HG03354 (cell line): Measurements from ENCODE around the gene DPP10.
"Not testable (repeated sequence)": the region's sequence is repeated elsewhere in the genome, so short reads cannot be mapped to it uniquely, and the experiment has no call there.

Experiments
- ATAC-seq: cut with Tn5 transposase; IDR thresholded peaks from one replicate; pipeline ENCODE4 v1.9.1; 2021; ENCODE audit warnings: mild to moderate bottlenecking; ENCODE audit not compliant: unreplicated experiment, poor library complexity, severe bottlenecking

The DPP10 gene

GRCh38 chr2:114925296-114926255, 483.1 kb downstream of the DPP10 start:
- no peak for ATAC-seq

- no peak for ATAC-seq
Measured at GRCh38 chr2:114926303-114926702, 483.9 kb downstream of the DPP10 start.

- ATAC-seq: no peak
Measured at GRCh38 chr2:114929225-114929624, 486.8 kb downstream of the DPP10 start.

GRCh38 chr2:114933671-114934241, 491.3 kb downstream of the DPP10 start:
- ATAC-seq: no peak

GRCh38 chr2:114935031-114935430, 492.6 kb downstream of the DPP10 start:
- ATAC-seq: no peak

GRCh38 chr2:114937366-114937930, 495.0 kb downstream of the DPP10 start:
- ATAC-seq: no peak

GRCh38 chr2:114940785-114941458, 498.5 kb downstream of the DPP10 start:
- no peak for ATAC-seq

- ATAC-seq: no peak
Measured at GRCh38 chr2:114949228-114949804, 506.9 kb downstream of the DPP10 start.

GRCh38 chr2:114960389-114960788, 517.9 kb downstream of the DPP10 start:
- ATAC-seq: no peak

GRCh38 chr2:114962532-114962931, 520.1 kb downstream of the DPP10 start:
- ATAC-seq: no peak

- ATAC-seq: no peak
Measured at GRCh38 chr2:114968748-114969400, 526.4 kb downstream of the DPP10 start.

- not testable (repeated sequence) for ATAC-seq
Measured at GRCh38 chr2:115004321-115004720, 561.9 kb downstream of the DPP10 start.

- ATAC-seq: no peak
Measured at GRCh38 chr2:115011721-115012120, 569.3 kb downstream of the DPP10 start.

GRCh38 chr2:115022013-115022412, 579.6 kb downstream of the DPP10 start:
- ATAC-seq: not testable (repeated sequence)

- ATAC-seq: no peak
Measured at GRCh38 chr2:115034801-115035200, 592.4 kb downstream of the DPP10 start.

- ATAC-seq: no peak
Measured at GRCh38 chr2:115036818-115037217, 594.4 kb downstream of the DPP10 start.

GRCh38 chr2:115057473-115057872, 615.0 kb downstream of the DPP10 start:
- ATAC-seq: no peak

GRCh38 chr2:115070002-115070401, 627.6 kb downstream of the DPP10 start:
- ATAC-seq: no peak

- ATAC-seq: no peak
Measured at GRCh38 chr2:115071534-115071933, 629.1 kb downstream of the DPP10 start.
